PFSK-1 (cell line): ENCODE results near the gene FBXO15.

Source experiments
- POLR2AphosphoS5 ChIP-seq: IDR thresholded peaks from 2 replicates; pipeline ENCODE4 v1.6.1; 2012; ENCODE audit warnings: low read depth, mild to moderate bottlenecking, control low read depth, low read length, moderate library complexity
- SIN3A ChIP-seq: IDR thresholded peaks from 2 replicates; pipeline ENCODE4 v1.6.1; 2012; ENCODE audit warnings: mild to moderate bottlenecking, low read length, moderate library complexity, borderline replicate concordance; ENCODE audit not compliant: insufficient read depth
- TAF1 ChIP-seq: IDR thresholded peaks from 2 replicates; pipeline ENCODE4 v1.6.1; 2012; ENCODE audit warnings: low read length, control low read depth, borderline replicate concordance; ENCODE audit not compliant: insufficient read depth

- TF ChIP-seq POLR2AphosphoS5 (no peak), SIN3A (no peak), TAF1 (no peak)
Observed at GRCh38 chr18:74074668-74075564, 72.7 kb downstream of the FBXO15 start.
